Activated T-cell treated with anti-CD3 and anti-CD28 coated beads for 24 hours (primary cell): ENCODE measurements around the gene PTPRD.

ENCODE experiments used
- DNase-seq: peaks from one replicate; pipeline ENCODE4 v3.0.0-alpha.2; 2020; ENCODE audit warnings: low read depth

PTPRD gene

GRCh38 chr9:8429157-8429556 lies 2183.6 kb downstream of the PTPRD start:
- DNase-seq, result no peak

GRCh38 chr9:8428389-8428788 lies 2184.4 kb downstream of the PTPRD start:
- DNase-seq, result no peak

- DNase-seq, result no peak
Observed at GRCh38 chr9:8424786-8425410, 2187.9 kb downstream of the PTPRD start.

- DNase-seq, result no peak
Observed at GRCh38 chr9:8420416-8420815, 2192.4 kb downstream of the PTPRD start.

GRCh38 chr9:8419596-8420275 lies 2193.1 kb downstream of the PTPRD start:
- no peak for DNase-seq

GRCh38 chr9:8417341-8417740 lies 2195.5 kb downstream of the PTPRD start:
- DNase-seq, result no peak

- DNase-seq, result no peak
Observed at GRCh38 chr9:8412327-8412726, 2200.5 kb downstream of the PTPRD start.

GRCh38 chr9:8408575-8409190 lies 2204.1 kb downstream of the PTPRD start:
- DNase-seq, result no peak

- DNase-seq, result no peak
Observed at GRCh38 chr9:8401961-8402705, 2210.7 kb downstream of the PTPRD start.

GRCh38 chr9:8400378-8400777 lies 2212.4 kb downstream of the PTPRD start:
- DNase-seq, result no peak

- no peak for DNase-seq
Observed at GRCh38 chr9:8395022-8395421, 2217.8 kb downstream of the PTPRD start.

- no peak for DNase-seq
Observed at GRCh38 chr9:8394341-8394740, 2218.5 kb downstream of the PTPRD start.

- no peak for DNase-seq
Observed at GRCh38 chr9:8392866-8393265, 2219.9 kb downstream of the PTPRD start.

GRCh38 chr9:8391566-8391965 lies 2221.2 kb downstream of the PTPRD start:
- no peak for DNase-seq

GRCh38 chr9:8391132-8391531 lies 2221.7 kb downstream of the PTPRD start:
- DNase-seq, result no peak

GRCh38 chr9:8390571-8390970 lies 2222.2 kb downstream of the PTPRD start:
- DNase-seq, result no peak

GRCh38 chr9:8389531-8389930 lies 2223.3 kb downstream of the PTPRD start:
- no peak for DNase-seq

GRCh38 chr9:8388132-8388531 lies 2224.7 kb downstream of the PTPRD start:
- DNase-seq, result no peak

- no peak for DNase-seq
Observed at GRCh38 chr9:8384091-8384490, 2228.7 kb downstream of the PTPRD start.

GRCh38 chr9:8382777-8383527 lies 2229.8 kb downstream of the PTPRD start:
- DNase-seq, result no peak

- no peak for DNase-seq
Observed at GRCh38 chr9:8382266-8382665, 2230.5 kb downstream of the PTPRD start.

GRCh38 chr9:8381601-8382000 lies 2231.2 kb downstream of the PTPRD start:
- DNase-seq, result no peak
